ENCODE results near the gene KDM2A. TPM values are rescaled to one million over a fixed set of nuclear protein-coding genes. Genes with fewer than 3 reads are reported as not detected.
A peak's percentile ranks its signal among the peaks of the same experiment; 100 is the strongest.

KDM2A gene
- total RNA-seq, 1 experiment from 2014 or later: 65.3 TPM

- H3K4me2 ChIP-seq (ENCODE audit: low read length): no peak overlapping the region
- H3K79me2 ChIP-seq (ENCODE audit: low read length): peaks cover 30% of the 10 kb centered on the region
- H3K4me3 ChIP-seq (ENCODE audit: low read length): no peak overlapping the region
- H3K27me3 ChIP-seq (ENCODE audit: low read length): no peaks in the 10 kb centered on the region
- ATAC-seq (peak; percentile 28), DNase-seq (peak; percentile 65)
- intact Hi-C loops (cut with micrococcal nuclease): no loop called here
- BruUV-seq (replicated peaks): no TSS peak
- no peak overlapping the region for H3K27ac ChIP-seq (ENCODE audit: low read length)
- ChIA-PET CTCF (interaction anchor here (1.0 kb wide), 1 partner anchor 172 kb away, joined by 3 read pairs; no protein-coding TSS in a partner anchor), POLR2A (ENCODE audit: unreplicated experiment) (no interaction called here)
- H2AFZ ChIP-seq (ENCODE audit: low read length): no peak overlapping the region
- H3K4me1 ChIP-seq (ENCODE audit: insufficient read depth, low read length): peaks cover 18% of the 10 kb centered on the region
- peaks cover 18% of the 10 kb centered on the region for H4K20me1 ChIP-seq (ENCODE audit: low read length)
- no peaks in the 10 kb centered on the region for H3K9me2 ChIP-seq (replicated peaks; ENCODE audit: low read length)
- no peak overlapping the region for H3K9ac ChIP-seq (ENCODE audit: low read length)
- peaks cover 17% of the 10 kb centered on the region for H3F3A ChIP-seq (ENCODE audit: low read length, unreplicated experiment)
- peaks cover 82% of the 10 kb centered on the region for H3K36me3 ChIP-seq (ENCODE audit: low read depth, low read length)
- TF ChIP-seq EZH2phosphoT487 (IDR thresholded peaks at IDR 0.05; ENCODE audit: borderline replicate concordance, low read length): no peak
- TF ChIP-seq CTCF (conservative IDR thresholded peaks at IDR 0.05; ENCODE audit: low read depth, low read length): peak; percentile 70
- no peaks in the 10 kb centered on the region for H3K9me3 ChIP-seq (ENCODE audit: low read length)
These were observed 133.8 kb downstream of the KDM2A start for GRCh38 chr11:67252831-67253239.

GRCh38 chr11:67253872-67254624 lies 135.0 kb downstream of the KDM2A start:
- BruUV-seq (replicated peaks): no TSS peak
- no peak for TF ChIP-seq EZH2phosphoT487 (IDR thresholded peaks at IDR 0.05; ENCODE audit: borderline replicate concordance, low read length)
- TF ChIP-seq CTCF (conservative IDR thresholded peaks at IDR 0.05; ENCODE audit: low read depth, low read length): no peak
- TF ChIP-seq EZH2 (IDR thresholded peaks at IDR 0.05; ENCODE audit: low read length, unreplicated experiment): no peak
- H3K27me3 ChIP-seq (ENCODE audit: low read length): no peaks in the 10 kb centered on the region
- H3K9ac ChIP-seq (ENCODE audit: low read length): no peak overlapping the region
- H3K79me2 ChIP-seq (ENCODE audit: low read length): peaks cover 27% of the 10 kb centered on the region
- no peak overlapping the region for H3K4me2 ChIP-seq (ENCODE audit: low read length)
- no peak overlapping the region for H2AFZ ChIP-seq (ENCODE audit: low read length)
- H3K9me3 ChIP-seq (ENCODE audit: low read length): no peaks in the 10 kb centered on the region
- peaks cover 10% of the 10 kb centered on the region; the same call in 1 of the 2 replicates for H4K20me1 ChIP-seq (ENCODE audit: low read length)
- no peak overlapping the region for H3K4me3 ChIP-seq (ENCODE audit: low read length)
- intact Hi-C loops (cut with micrococcal nuclease): no loop called here
- no peak overlapping the region for H3K27ac ChIP-seq (ENCODE audit: low read length)
- no peaks in the 10 kb centered on the region for H3K9me2 ChIP-seq (replicated peaks; ENCODE audit: low read length)
- peaks cover 6% of the 10 kb centered on the region for H3K4me1 ChIP-seq (ENCODE audit: insufficient read depth, low read length)
- ChIA-PET CTCF (no interaction called here), POLR2A (ENCODE audit: unreplicated experiment) (no interaction called here)
- no peak for DNase-seq
- ATAC-seq: no peak
- H3F3A ChIP-seq (ENCODE audit: low read length, unreplicated experiment): peaks cover 12% of the 10 kb centered on the region
- peaks cover 74% of the 10 kb centered on the region for H3K36me3 ChIP-seq (ENCODE audit: low read depth, low read length)

- intact Hi-C loops (cut with micrococcal nuclease): no loop called here
- Histone ChIP-seq H3K4me2 (ENCODE audit: low read length) (no peak overlapping the region), H2AFZ (ENCODE audit: low read length) (no peak overlapping the region), H3K27ac (ENCODE audit: low read length) (no peak overlapping the region), H3F3A (ENCODE audit: low read length, unreplicated experiment) (peaks cover 12% of the 10 kb centered on the region), H3K4me1 (ENCODE audit: insufficient read depth, low read length) (no peaks in the 10 kb centered on the region), H3K36me3 (ENCODE audit: low read depth, low read length) (peaks cover 66% of the 10 kb centered on the region), H3K9ac (ENCODE audit: low read length) (no peak overlapping the region), H3K9me3 (ENCODE audit: low read length) (no peaks in the 10 kb centered on the region), H3K9me2 (replicated peaks; ENCODE audit: low read length) (no peaks in the 10 kb centered on the region), H3K79me2 (ENCODE audit: low read length) (peaks cover 20% of the 10 kb centered on the region; the same call in 1 of the 2 replicates), H3K4me3 (ENCODE audit: low read length) (no peak overlapping the region), H3K27me3 (ENCODE audit: low read length) (no peaks in the 10 kb centered on the region), H4K20me1 (ENCODE audit: low read length) (peaks cover 6% of the 10 kb centered on the region; the same call in 1 of the 2 replicates)
- TF ChIP-seq EZH2phosphoT487 (IDR thresholded peaks at IDR 0.05; ENCODE audit: borderline replicate concordance, low read length) (no peak), CTCF (conservative IDR thresholded peaks at IDR 0.05; ENCODE audit: low read depth, low read length) (no peak), EZH2 (IDR thresholded peaks at IDR 0.05; ENCODE audit: low read length, unreplicated experiment) (no peak)
- no peak for DNase-seq
- POLR2A ChIA-PET (ENCODE audit: unreplicated experiment): interaction anchor here (0.6 kb wide), 1 partner anchor 11 kb away, joined by 4 read pairs; no protein-coding TSS in a partner anchor
- no peak for ATAC-seq
- CTCF ChIA-PET: no interaction called here
- no TSS peak for BruUV-seq (replicated peaks)
These were observed 135.7 kb downstream of the KDM2A start for GRCh38 chr11:67254798-67255197.
